Inflammatory macrophage treated with lipopolysaccharide for 4 hours (primary cell): Measurements from ENCODE around the gene NFX1.
"Not testable (repeated sequence)": the region's sequence is repeated elsewhere in the genome, so short reads cannot be mapped to it uniquely, and the experiment has no call there.

Experiments used
- DNase-seq: peaks from one replicate; pipeline ENCODE4 v3.0.0-alpha.2; 2020

The NFX1 gene

DNA sequence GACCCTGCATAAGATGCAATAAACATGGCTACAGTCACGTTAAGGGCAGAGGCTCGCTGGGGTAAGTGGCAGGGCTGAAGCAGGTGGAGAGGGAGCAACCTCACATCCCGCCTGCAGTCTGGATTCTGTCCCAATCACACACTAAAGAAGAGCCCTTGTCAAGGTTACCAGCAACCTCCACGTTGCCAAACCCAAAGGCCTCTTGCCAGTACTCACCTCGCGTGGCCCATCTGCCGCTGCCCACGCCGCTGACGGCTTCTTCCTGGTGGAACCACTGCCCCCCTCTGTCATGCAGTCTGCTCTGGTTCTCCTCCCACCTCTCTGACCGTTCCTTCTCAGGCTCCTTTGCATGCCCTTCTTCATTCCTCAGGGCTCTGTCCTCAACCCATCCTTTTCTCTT is 103.3 kb downstream of the NFX1 start:
- DNase-seq = no peak

GRCh38 chr9:33393986-33394385 is 103.7 kb downstream of the NFX1 start:
- DNase-seq = not testable (repeated sequence)

GRCh38 chr9:33395159-33395879 is 105.0 kb downstream of the NFX1 start:
- not testable (repeated sequence) for DNase-seq

GRCh38 chr9:33397801-33398200 is 107.5 kb downstream of the NFX1 start:
- peak; percentile 11 for DNase-seq

DNA sequence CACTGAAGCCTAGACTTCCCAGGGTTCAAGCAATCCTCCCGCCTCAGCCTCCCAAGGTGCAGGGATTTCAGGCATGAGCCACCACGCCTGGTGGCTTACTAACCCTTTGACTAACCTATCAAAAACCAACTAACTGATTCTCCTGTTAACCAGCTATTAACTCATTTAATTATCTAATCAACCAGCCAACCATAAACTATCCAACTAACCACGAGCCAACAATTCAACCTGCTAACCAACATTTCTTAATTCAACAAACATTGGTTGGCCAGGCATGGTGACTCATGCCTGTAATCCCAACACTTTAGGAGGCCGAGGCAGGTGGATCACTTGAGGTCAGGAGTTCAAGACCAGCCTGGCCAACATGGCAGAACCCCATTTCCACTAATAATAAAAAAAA is 108.7 kb downstream of the NFX1 start:
- DNase-seq = not testable (repeated sequence)

DNA sequence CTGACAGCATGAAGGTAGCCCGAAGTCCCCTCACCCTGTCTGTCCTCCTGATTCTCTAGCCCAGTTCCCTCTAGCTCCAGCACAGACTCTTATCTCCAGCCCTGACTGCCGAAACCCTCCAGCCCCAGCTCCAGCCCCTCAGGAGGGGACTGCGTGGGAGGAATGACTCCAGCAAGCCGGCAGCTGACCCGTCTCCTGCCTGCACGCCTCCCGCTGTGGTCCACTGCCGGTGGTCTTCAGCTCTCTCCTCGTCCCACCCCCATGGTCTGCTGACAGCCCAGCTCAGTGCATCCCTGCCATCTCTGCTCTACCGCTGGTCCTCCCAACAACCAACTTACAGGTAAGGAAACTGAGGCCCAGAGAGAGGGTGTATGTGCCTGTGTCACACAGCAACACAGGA is 111.5 kb downstream of the NFX1 start:
- not testable (repeated sequence) for DNase-seq

- not testable (repeated sequence) for DNase-seq
Measured at GRCh38 chr9:33402371-33402770, 112.1 kb downstream of the NFX1 start, which contains the start of gene AQP7. AQP7 (minus strand) TSS chr9:33402568; CDS start chr9:33401262, 1,306 bp downstream.

DNA sequence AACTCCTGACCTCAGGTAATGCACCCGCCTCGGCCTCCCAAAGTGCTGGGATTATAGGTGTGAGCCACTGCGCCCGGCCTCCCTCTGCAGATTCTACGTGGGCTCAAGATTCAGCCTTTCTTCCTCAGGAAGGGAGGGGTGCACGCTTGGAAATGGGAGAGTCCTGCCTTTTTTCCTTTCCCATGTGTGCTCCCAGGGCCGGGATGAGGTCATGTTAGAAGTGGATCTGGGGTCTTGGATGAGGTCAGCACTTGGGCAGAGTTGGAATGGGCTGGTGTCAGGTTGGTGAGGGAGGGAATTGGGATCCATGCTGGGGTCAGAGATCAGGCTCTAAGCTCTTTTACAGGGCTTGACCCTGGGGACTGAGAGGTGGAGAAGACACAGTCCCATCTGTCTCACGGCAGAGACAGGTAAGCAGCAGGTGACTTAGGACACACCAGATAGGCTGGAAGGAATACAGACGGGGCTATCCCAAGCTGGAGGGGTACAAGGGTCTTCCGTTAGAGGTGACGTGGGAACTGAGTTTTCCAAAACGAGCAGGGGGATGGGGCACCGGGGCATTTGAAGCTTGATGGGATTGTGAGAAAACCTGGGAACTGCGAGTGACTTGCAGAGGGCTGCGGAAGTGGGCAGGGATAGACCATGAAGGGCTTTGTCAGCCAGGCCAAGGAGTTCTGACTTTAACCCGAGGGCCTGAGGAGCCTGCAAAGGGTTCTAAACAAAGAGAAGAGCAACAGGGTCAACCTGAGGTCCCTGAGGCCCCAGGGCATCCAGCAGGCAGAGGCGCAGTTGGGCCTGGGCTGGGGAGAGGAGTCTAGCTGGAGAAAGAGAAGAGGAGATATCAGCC is 113.8 kb downstream of the NFX1 start:
- no peak for DNase-seq

- DNase-seq = peak; percentile 14
Measured at GRCh38 chr9:33404788-33405362, 114.6 kb downstream of the NFX1 start.

GRCh38 chr9:33407061-33407460 is 116.7 kb downstream of the NFX1 start:
- no peak for DNase-seq

- DNase-seq = no peak
Measured at GRCh38 chr9:33408087-33408486, 117.8 kb downstream of the NFX1 start.

DNA sequence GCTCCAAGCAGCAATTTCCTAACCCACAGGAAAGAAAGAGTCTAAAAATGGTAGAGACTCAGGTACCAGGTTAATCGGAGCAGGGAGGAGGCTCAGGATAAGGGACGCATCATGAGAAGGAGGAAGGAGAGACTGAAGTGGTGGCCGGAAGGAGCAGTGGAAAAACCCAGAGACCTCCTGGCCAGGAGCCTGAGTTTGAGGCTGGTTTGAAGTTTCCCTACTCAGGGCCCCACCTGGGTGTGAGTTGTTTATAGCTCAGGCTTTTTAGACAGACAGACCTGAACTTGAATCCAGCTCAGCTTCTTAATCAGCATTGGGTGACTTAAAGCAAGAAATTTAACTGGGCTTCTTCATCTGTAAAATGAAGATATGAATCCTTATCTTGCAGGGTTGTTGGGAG is 124.0 kb downstream of the NFX1 start:
- DNase-seq = no peak

GRCh38 chr9:33414889-33415500 is 124.7 kb downstream of the NFX1 start:
- DNase-seq = no peak

DNA sequence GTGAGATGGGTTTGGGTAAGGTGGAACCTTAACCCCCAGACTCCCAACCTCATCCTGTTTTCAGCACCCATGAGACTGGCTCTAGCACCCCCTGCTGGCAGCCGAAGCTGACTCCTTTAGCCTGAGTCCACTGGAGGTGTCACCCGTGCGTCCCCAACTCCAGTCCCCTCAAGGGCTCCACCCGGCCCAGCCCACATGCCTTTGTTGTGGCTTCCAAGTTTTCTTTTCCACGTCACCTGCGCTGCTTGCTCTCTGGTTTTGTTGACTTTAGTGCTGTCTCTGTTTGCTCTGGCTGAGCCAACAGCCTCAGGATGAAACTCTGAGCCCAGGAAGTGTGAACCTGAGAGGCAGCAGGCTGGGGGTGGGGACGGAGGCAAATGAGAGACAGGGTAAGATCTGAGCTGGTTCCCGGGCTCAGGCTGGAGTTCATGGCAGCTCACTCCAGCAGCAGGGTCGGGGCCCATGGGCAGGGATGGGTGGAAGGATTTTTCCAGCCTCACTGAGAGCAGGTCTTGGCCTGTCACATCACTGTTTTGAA is 125.3 kb downstream of the NFX1 start:
- peak; percentile 50 for DNase-seq

GRCh38 chr9:33416996-33417395 is 126.7 kb downstream of the NFX1 start:
- no peak for DNase-seq

DNA sequence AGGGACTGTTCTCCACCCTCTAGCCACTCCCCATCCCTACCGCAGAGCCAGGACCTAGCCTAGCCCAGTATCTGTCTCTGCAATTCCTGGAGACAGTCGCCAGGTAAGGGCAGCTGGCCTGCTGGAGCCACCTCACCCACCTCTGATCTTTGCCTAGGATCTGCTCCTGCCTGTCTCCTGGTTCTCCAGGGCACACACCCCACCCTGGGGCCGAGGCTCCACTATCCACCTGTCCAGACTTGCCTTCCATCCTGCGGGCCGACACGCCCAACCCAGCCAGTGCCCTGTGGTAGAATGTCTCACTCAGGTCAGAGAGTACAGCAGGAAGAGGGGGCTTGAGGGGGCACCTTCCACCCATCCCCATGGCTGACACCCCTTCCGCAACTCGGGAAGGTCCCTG is 127.8 kb downstream of the NFX1 start:
- DNase-seq = no peak

GRCh38 chr9:33419708-33420303 is 129.5 kb downstream of the NFX1 start:
- DNase-seq = no peak
